Measurements from ENCODE around the gene MYF6. TPM values are rescaled to one million over a fixed set of nuclear protein-coding genes. Genes with fewer than 3 reads are reported as not detected.

MYF6 gene
- total RNA-seq, 1 donor from 2014 or later = 0.97 TPM

GRCh38 chr12:80700327-80700726 is 7.1 kb upstream of the MYF6 start:
- H3K9me3 Mint-ChIP-seq = no peaks in the 10 kb centered on the region
- Histone ChIP-seq H3K4me2 (no peak overlapping the region), H3K36me3 (no peaks in the 10 kb centered on the region), H3K9me3 (ENCODE audit: low read depth) (no peaks in the 10 kb centered on the region), H3K79me2 (ENCODE audit: low read depth) (no peaks in the 10 kb centered on the region), H2AFZ (replicated peaks) (peak overlapping the region; percentile 9), H3K27ac (no peak overlapping the region), H3K9ac (no peak overlapping the region), H3K4me1 (peaks cover 9% of the 10 kb centered on the region), H4K20me1 (ENCODE audit: low read depth) (no peaks in the 10 kb centered on the region), H3K4me3 (no peak overlapping the region), H3F3A (ENCODE audit: low read depth) (peaks cover 5% of the 10 kb centered on the region), H3K27me3 (peaks cover 9% of the 10 kb centered on the region)
- no peaks in the 10 kb centered on the region for H3K27me3 Mint-ChIP-seq (ENCODE audit: insufficient read depth, low read depth)
- no peak overlapping the region for H3K4me3 Mint-ChIP-seq
- TF ChIP-seq, protein P1, sequence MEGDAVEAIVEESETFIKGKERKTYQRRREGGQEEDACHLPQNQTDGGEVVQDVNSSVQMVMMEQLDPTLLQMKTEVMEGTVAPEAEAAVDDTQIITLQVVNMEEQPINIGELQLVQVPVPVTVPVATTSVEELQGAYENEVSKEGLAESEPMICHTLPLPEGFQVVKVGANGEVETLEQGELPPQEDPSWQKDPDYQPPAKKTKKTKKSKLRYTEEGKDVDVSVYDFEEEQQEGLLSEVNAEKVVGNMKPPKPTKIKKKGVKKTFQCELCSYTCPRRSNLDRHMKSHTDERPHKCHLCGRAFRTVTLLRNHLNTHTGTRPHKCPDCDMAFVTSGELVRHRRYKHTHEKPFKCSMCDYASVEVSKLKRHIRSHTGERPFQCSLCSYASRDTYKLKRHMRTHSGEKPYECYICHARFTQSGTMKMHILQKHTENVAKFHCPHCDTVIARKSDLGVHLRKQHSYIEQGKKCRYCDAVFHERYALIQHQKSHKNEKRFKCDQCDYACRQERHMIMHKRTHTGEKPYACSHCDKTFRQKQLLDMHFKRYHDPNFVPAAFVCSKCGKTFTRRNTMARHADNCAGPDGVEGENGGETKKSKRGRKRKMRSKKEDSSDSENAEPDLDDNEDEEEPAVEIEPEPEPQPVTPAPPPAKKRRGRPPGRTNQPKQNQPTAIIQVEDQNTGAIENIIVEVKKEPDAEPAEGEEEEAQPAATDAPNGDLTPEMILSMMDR (IDR thresholded peaks at IDR 0.05) = no peak
- H3K36me3 Mint-ChIP-seq = no peaks in the 10 kb centered on the region
- H3K27ac Mint-ChIP-seq = no peak overlapping the region
- H3K4me1 Mint-ChIP-seq = peaks cover 5% of the 10 kb centered on the region
- DNase-seq (ENCODE audit: low spot score) = no peak

GRCh38 chr12:80701388-80701787 is 6.0 kb upstream of the MYF6 start:
- no peaks in the 10 kb centered on the region for H3K27me3 Mint-ChIP-seq (ENCODE audit: insufficient read depth, low read depth)
- no peaks in the 10 kb centered on the region for H3K9me3 Mint-ChIP-seq

DNA sequence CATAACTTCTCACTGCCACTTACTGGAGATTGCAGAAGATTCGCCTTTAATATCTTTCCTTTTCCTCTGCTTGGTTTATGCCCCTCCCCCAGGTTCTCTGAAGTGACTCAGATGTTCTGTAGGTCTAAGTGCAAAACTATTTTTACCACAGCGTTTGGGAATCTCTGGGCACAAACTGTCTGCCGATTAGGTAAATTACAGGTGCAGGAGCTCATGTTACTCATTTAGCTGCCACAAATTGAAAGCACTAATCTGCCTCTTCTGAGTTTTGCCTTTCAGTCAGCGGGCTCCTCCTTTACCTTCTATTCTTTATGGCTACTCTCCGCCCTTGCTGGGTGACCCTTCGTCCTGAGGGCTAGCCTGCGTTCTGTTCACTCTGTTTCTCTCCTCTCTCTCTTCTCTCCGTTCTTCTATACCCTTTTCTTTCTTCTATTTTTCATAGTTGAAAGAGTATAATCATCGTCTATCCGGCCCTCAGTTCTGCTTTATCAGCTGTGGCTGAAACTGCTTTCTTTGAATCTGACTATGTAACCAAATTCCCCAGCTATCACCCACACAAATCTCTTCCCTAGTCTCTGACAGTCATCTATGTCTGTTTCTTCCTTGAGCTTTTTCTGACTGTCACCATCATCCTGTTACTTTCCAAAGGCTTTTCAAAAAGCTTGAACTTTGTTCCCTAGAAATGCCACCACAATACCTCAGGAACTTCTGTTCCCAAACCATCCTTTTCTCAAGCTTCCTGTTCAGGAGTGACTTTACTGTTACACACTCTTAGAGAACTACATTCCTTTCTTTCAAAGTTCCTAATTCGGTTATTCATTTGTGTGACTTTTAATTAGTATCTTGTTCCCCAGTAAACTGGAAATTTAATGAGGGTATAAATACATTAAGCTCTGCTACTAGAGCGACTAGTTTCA is 4.3 kb upstream of the MYF6 start:
- H3K4me3 Mint-ChIP-seq = no peak overlapping the region
- Histone ChIP-seq H2AFZ (replicated peaks) (peak overlapping the region; percentile 22), H3K9ac (no peak overlapping the region), H3K36me3 (no peaks in the 10 kb centered on the region), H3F3A (ENCODE audit: low read depth) (peaks cover 10% of the 10 kb centered on the region), H3K79me2 (ENCODE audit: low read depth) (no peaks in the 10 kb centered on the region), H3K27ac (no peak overlapping the region), H3K4me3 (no peak overlapping the region), H4K20me1 (ENCODE audit: low read depth) (no peaks in the 10 kb centered on the region), H3K9me3 (ENCODE audit: low read depth) (no peaks in the 10 kb centered on the region), H3K4me1 (peaks cover 9% of the 10 kb centered on the region), H3K4me2 (peak overlapping the region; percentile 53), H3K27me3 (peaks cover 37% of the 10 kb centered on the region)
- H3K9me3 Mint-ChIP-seq = no peaks in the 10 kb centered on the region
- peaks cover 5% of the 10 kb centered on the region for H3K4me1 Mint-ChIP-seq
- no peaks in the 10 kb centered on the region for H3K36me3 Mint-ChIP-seq
- no peak for TF ChIP-seq EZH2 (IDR thresholded peaks at IDR 0.05)
- no peak for TF ChIP-seq EZH2phosphoT487 (IDR thresholded peaks at IDR 0.05)
- TF ChIP-seq, protein P1 (IDR thresholded peaks at IDR 0.05) = no peak
- H3K27ac Mint-ChIP-seq = no peak overlapping the region
- H3K27me3 Mint-ChIP-seq (ENCODE audit: insufficient read depth, low read depth) = peaks cover 9% of the 10 kb centered on the region
- DNase-seq (ENCODE audit: low spot score) = no peak

More at GRCh38 chr12:80701388-80701787, 6.0 kb upstream of the MYF6 start:
- Histone ChIP-seq H3F3A (ENCODE audit: low read depth) (peaks cover 5% of the 10 kb centered on the region), H3K4me2 (no peak overlapping the region), H3K4me3 (no peak overlapping the region), H3K9me3 (ENCODE audit: low read depth) (no peaks in the 10 kb centered on the region), H3K9ac (no peak overlapping the region), H3K4me1 (peaks cover 9% of the 10 kb centered on the region), H3K79me2 (ENCODE audit: low read depth) (no peaks in the 10 kb centered on the region), H4K20me1 (ENCODE audit: low read depth) (no peaks in the 10 kb centered on the region), H3K36me3 (no peaks in the 10 kb centered on the region), H3K27ac (no peak overlapping the region), H2AFZ (replicated peaks) (no peak overlapping the region), H3K27me3 (peaks cover 20% of the 10 kb centered on the region)
- no peak for TF ChIP-seq EZH2phosphoT487 (IDR thresholded peaks at IDR 0.05)
- TF ChIP-seq, protein P1 (IDR thresholded peaks at IDR 0.05) = no peak
- no peak for TF ChIP-seq EZH2 (IDR thresholded peaks at IDR 0.05)
- H3K36me3 Mint-ChIP-seq = no peaks in the 10 kb centered on the region
- DNase-seq (ENCODE audit: low spot score) = no peak
- no peak overlapping the region for H3K4me3 Mint-ChIP-seq
- H3K27ac Mint-ChIP-seq = no peak overlapping the region
- H3K4me1 Mint-ChIP-seq = peaks cover 5% of the 10 kb centered on the region

All from neural progenitor cell (in vitro differentiated cells).